Mesothelial cell of epicardium (in vitro differentiated cells): ENCODE data around the gene DAGLA. TPM values are rescaled to one million over a fixed set of nuclear protein-coding genes. Genes with fewer than 3 reads are reported as not detected.

Source experiments
- DNase-seq, 2 experiments: peaks; one replicate each; pipeline ENCODE4 v3.0.0; 2021; ENCODE audit warnings: low spot score in 2 of 2; ENCODE audit not compliant: unreplicated experiment in 2 of 2
- H3K27ac Mint-ChIP-seq: 2 replicates; pipeline ENCODE4 v1.8.0; 2021; ENCODE audit warnings: mixed read lengths
- H3K27me3 Mint-ChIP-seq: 2 replicates; pipeline ENCODE4 v1.8.0; 2021; ENCODE audit warnings: low read depth, mixed read lengths
- H3K36me3 Mint-ChIP-seq: 2 replicates; pipeline ENCODE4 v1.8.0; 2021; ENCODE audit warnings: mixed read lengths
- H3K4me1 Mint-ChIP-seq: 2 replicates; pipeline ENCODE4 v1.8.0; 2021; ENCODE audit warnings: mixed read lengths
- H3K4me3 Mint-ChIP-seq: 2 replicates; pipeline ENCODE4 v1.8.0; 2021; ENCODE audit warnings: mild to moderate bottlenecking, moderate library complexity, mixed read lengths
- H3K9me3 Mint-ChIP-seq: 2 replicates; pipeline ENCODE4 v1.8.0; 2021; ENCODE audit warnings: mixed read lengths
- CTCF ChIP-seq: fragments of 200-600 bp; sonication (generic); IDR thresholded peaks from one replicate; pipeline ENCODE4 v1.5.0; 2021; ENCODE audit warnings: antibody characterized with exemption; ENCODE audit not compliant: unreplicated experiment
- total RNA-seq: library from RNA; stranded (reverse); gene quantifications from 3 replicates; pipeline ENCODE4 v1.2.1, GENCODE V29; 2021

DAGLA gene
- total RNA-seq, 1 donor from 2014 or later, result 8.1 TPM

- Mint-ChIP-seq H3K36me3 (peaks cover 9% of the 10 kb centered on the region), H3K27me3 (no peaks in the 10 kb centered on the region), H3K9me3 (no peaks in the 10 kb centered on the region), H3K27ac (no peak overlapping the region), H3K4me1 (peaks cover under 1% of the 10 kb centered on the region), H3K4me3 (no peak overlapping the region)
- no peak for DNase-seq
- TF ChIP-seq CTCF, result no peak
These were observed 48.1 kb downstream of the DAGLA start for GRCh38 chr11:61728066-61728939.

- peaks cover 1% of the 10 kb centered on the region for H3K4me1 Mint-ChIP-seq
- H3K36me3 Mint-ChIP-seq, result peaks cover 9% of the 10 kb centered on the region
- no peak for TF ChIP-seq CTCF
These were observed 48.7 kb downstream of the DAGLA start for GRCh38 chr11:61728940-61729219.

GRCh38 chr11:61730240-61730994, 50.2 kb downstream of the DAGLA start:
- Mint-ChIP-seq H3K36me3 (peaks cover 9% of the 10 kb centered on the region), H3K4me1 (peaks cover 1% of the 10 kb centered on the region), H3K9me3 (no peaks in the 10 kb centered on the region), H3K27me3 (no peaks in the 10 kb centered on the region), H3K4me3 (no peak overlapping the region), H3K27ac (no peak overlapping the region)
- TF ChIP-seq CTCF, result no peak
- DNase-seq, result no peak

More at GRCh38 chr11:61728940-61729219, 48.7 kb downstream of the DAGLA start:
- no peak overlapping the region for H3K27ac Mint-ChIP-seq
- no peaks in the 10 kb centered on the region for H3K27me3 Mint-ChIP-seq
- H3K9me3 Mint-ChIP-seq, result no peaks in the 10 kb centered on the region
- H3K4me3 Mint-ChIP-seq, result no peak overlapping the region
- no peak for DNase-seq

- no peak for TF ChIP-seq CTCF
- Mint-ChIP-seq H3K4me1 (peaks cover 1% of the 10 kb centered on the region), H3K36me3 (peaks cover 11% of the 10 kb centered on the region), H3K27me3 (no peaks in the 10 kb centered on the region), H3K9me3 (no peaks in the 10 kb centered on the region), H3K27ac (no peak overlapping the region), H3K4me3 (no peak overlapping the region)
- no peak for DNase-seq
These were observed 51.2 kb downstream of the DAGLA start for GRCh38 chr11:61731211-61731951.

- Mint-ChIP-seq H3K27me3 (no peaks in the 10 kb centered on the region), H3K9me3 (no peaks in the 10 kb centered on the region), H3K27ac (no peak overlapping the region), H3K4me1 (peaks cover 1% of the 10 kb centered on the region), H3K4me3 (no peak overlapping the region), H3K36me3 (peaks cover 11% of the 10 kb centered on the region)
- no peak for TF ChIP-seq CTCF
- no peak for DNase-seq
These were observed 51.9 kb downstream of the DAGLA start for GRCh38 chr11:61731952-61732675.
